HepG2 (cell line): Measurements from ENCODE around the gene USP34. TPM values are rescaled to one million over a fixed set of nuclear protein-coding genes. Genes with fewer than 3 reads are reported as not detected.

Experiments
- ADNP ChIP-seq: sonication (generic); formaldehyde crosslinking; IDR thresholded peaks from 2 replicates; pipeline ENCODE4 v1.4.0; 2020; ENCODE audit warnings: missing genetic modification reagents
- ATF3 ChIP-seq: sonication (generic); formaldehyde crosslinking; IDR thresholded peaks from 2 replicates; pipeline ENCODE4 v1.4.0; 2020; ENCODE audit warnings: missing genetic modification reagents
- CBFB ChIP-seq: sonication (generic); formaldehyde crosslinking; IDR thresholded peaks from 2 replicates; pipeline ENCODE4 v1.4.0; 2020; ENCODE audit warnings: missing genetic modification reagents
- DNMT1 ChIP-seq: sonication (generic); formaldehyde crosslinking; IDR thresholded peaks from 2 replicates; pipeline ENCODE4 v1.5.1; 2020; ENCODE audit warnings: mild to moderate bottlenecking, missing genetic modification reagents
- ESRRA ChIP-seq: sonication (generic); formaldehyde crosslinking; IDR thresholded peaks from 2 replicates; pipeline ENCODE4 v1.5.1; 2020; ENCODE audit warnings: mild to moderate bottlenecking, low read depth, missing genetic modification reagents
- FOSL2 ChIP-seq: sonication (generic); formaldehyde crosslinking; IDR thresholded peaks from 2 replicates; pipeline ENCODE4 v1.4.0; 2020; ENCODE audit warnings: missing genetic modification reagents
- GATA4 ChIP-seq: sonication (generic); IDR thresholded peaks from 2 replicates; pipeline ENCODE4 v1.6.1; 2016; ENCODE audit warnings: antibody characterized with exemption, low read depth, borderline replicate concordance
- KLF16 ChIP-seq, 2 experiments: sonication (generic) in 1 of 2; formaldehyde crosslinking in 1 of 2; IDR thresholded peaks; 2 replicates each; pipeline versions ENCODE4 v1.6.1 to v1.8.0; 2016 to 2023; ENCODE audit warnings: missing genetic modification reagents in 2 of 2, missing compliant biosample characterization in 1 of 2
- NFIB ChIP-seq: sonication (generic); formaldehyde crosslinking; IDR thresholded peaks from 2 replicates; pipeline ENCODE4 v1.9.0; 2021; ENCODE audit warnings: missing genetic modification reagents, mild to moderate bottlenecking, borderline replicate concordance
- PAXIP1 ChIP-seq: sonication (generic); formaldehyde crosslinking; conservative IDR thresholded peaks from 2 replicates; pipeline ENCODE4 v1.4.0; 2020; ENCODE audit warnings: mild to moderate bottlenecking, missing genetic modification reagents, moderate library complexity
- POGZ ChIP-seq: sonication (generic); formaldehyde crosslinking; IDR thresholded peaks from 2 replicates; pipeline ENCODE4 v1.4.0; 2020; ENCODE audit warnings: mild to moderate bottlenecking, missing genetic modification reagents
- PRPF4 ChIP-seq: fragments of 200-400 bp; formaldehyde crosslinking; IDR thresholded peaks from 2 replicates; pipeline ENCODE4 v1.6.1; 2016; ENCODE audit warnings: low read length, low read depth; ENCODE audit not compliant: poor library complexity, severe bottlenecking
- ZBTB4 ChIP-seq: sonication (generic); formaldehyde crosslinking; IDR thresholded peaks from 2 replicates; pipeline ENCODE4 v1.4.0; 2020; ENCODE audit warnings: missing genetic modification reagents, mild to moderate bottlenecking, borderline replicate concordance
- ZBTB43 ChIP-seq: sonication (generic); formaldehyde crosslinking; conservative IDR thresholded peaks from 2 replicates; pipeline ENCODE4 v1.4.0; 2020; ENCODE audit warnings: missing genetic modification reagents
- ZNF543 ChIP-seq: sonication (generic); formaldehyde crosslinking; IDR thresholded peaks from 2 replicates; pipeline ENCODE4 v1.4.0; 2020; ENCODE audit warnings: mild to moderate bottlenecking, missing genetic modification reagents
- ZNF772 ChIP-seq: sonication (generic); formaldehyde crosslinking; IDR thresholded peaks from 2 replicates; pipeline ENCODE4 v1.5.0; 2020; ENCODE audit warnings: mild to moderate bottlenecking, missing genetic modification reagents
- ZSCAN25 ChIP-seq: sonication (generic); formaldehyde crosslinking; IDR thresholded peaks from 2 replicates; pipeline ENCODE4 v1.8.0; 2022; ENCODE audit warnings: mild to moderate bottlenecking, missing genetic modification reagents
- polyA plus RNA-seq, 8 experiments: library from polyadenylated mRNA; depleted of rRNA in 3 of 8; stranded (reverse) in 7 of 8; unstranded in 1 of 8; fragments of >200 nt; fragmentation: Illumina TruSeq in 4 of 8; extraction: Trizol in 4 of 8; gene quantifications; 2 replicates each; pipeline versions ENCODE4 v1.2.1 to v1.2.3, GENCODE V29; 2011 to 2016; ENCODE audit warnings: low read depth in 4 of 8, missing spikeins in 1 of 8, mixed read lengths in 1 of 8; ENCODE audit not compliant: insufficient read depth in 1 of 8
- total RNA-seq, 5 experiments: library from RNA; depleted of rRNA; stranded (reverse); fragments of >200 nt; fragmentation: Illumina TruSeq; extraction: Trizol; gene quantifications; 2 replicates each; pipeline ENCODE4 v1.2.3, GENCODE V29; 2016; ENCODE audit warnings: low read depth in 1 of 5
- TF ChIP-seq, protein P1 (sequence below): IDR thresholded peaks from 2 replicates; pipeline ENCODE4 v1.6.1; 2016; ENCODE audit warnings: missing compliant biosample characterization, missing genetic modification reagents, borderline replicate concordance

USP34 gene
- total and polyA plus RNA-seq, 2 of the 13 experiments (the other 11 are each of a cell fraction or from before 2014, with no cell fraction given), result 99.2 to 100 TPM

- TF ChIP-seq PAXIP1 (CRISPR knock-in tag), result peak; percentile 77
- no peak for TF ChIP-seq ZBTB4 (CRISPR knock-in tag)
- no peak for TF ChIP-seq PRPF4
- TF ChIP-seq ZBTB43, result peak; percentile 69
- TF ChIP-seq ZNF772 (CRISPR knock-in tag), result 0 out of 2 replicates have a peak, but pooled peaks have one; percentile 45
- no peak for TF ChIP-seq GATA4
- no peak for TF ChIP-seq ADNP (CRISPR knock-in tag)
- TF ChIP-seq DNMT1 (CRISPR knock-in tag), result no peak
- no peak for TF ChIP-seq ZNF543 (CRISPR knock-in tag)
- TF ChIP-seq ZSCAN25 (CRISPR knock-in tag), result no peak
- TF ChIP-seq POGZ, result peak; percentile 64
- TF ChIP-seq FOSL2 (CRISPR knock-in tag), result peak; percentile 77
- TF ChIP-seq NFIB (CRISPR knock-in tag), result no peak
- no peak for TF ChIP-seq CBFB (CRISPR knock-in tag)
- TF ChIP-seq ATF3, result no peak
- no peak for TF ChIP-seq ESRRA
- TF ChIP-seq, protein P1, sequence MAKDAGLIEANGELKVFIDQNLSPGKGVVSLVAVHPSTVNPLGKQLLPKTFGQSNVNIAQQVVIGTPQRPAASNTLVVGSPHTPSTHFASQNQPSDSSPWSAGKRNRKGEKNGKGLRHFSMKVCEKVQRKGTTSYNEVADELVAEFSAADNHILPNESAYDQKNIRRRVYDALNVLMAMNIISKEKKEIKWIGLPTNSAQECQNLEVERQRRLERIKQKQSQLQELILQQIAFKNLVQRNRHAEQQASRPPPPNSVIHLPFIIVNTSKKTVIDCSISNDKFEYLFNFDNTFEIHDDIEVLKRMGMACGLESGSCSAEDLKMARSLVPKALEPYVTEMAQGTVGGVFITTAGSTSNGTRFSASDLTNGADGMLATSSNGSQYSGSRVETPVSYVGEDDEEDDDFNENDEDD (CRISPR knock-in tag), result peak; percentile 55; the same call in 1 of the 2 replicates
- TF ChIP-seq KLF16 (CRISPR knock-in tag; IDR thresholded peaks at IDR 0.05), result 0 out of 4 replicates have a peak, but pooled peaks of 1 of the 2 experiments have one; percentile 39
These were observed 27.4 kb downstream of the USP34 start (continued) for GRCh38 chr2:61443342-61444041.
